Embryonic facial prominence (tissue), 1 donor: ENCODE results near the gene PRKAR1B.
"Not testable (repeated sequence)": the region's sequence is repeated elsewhere in the genome, so short reads cannot be mapped to it uniquely, and the experiment has no call there.

ENCODE experiments used
- DNase-seq: peaks from one replicate; pipeline ENCODE4 v3.0.0-alpha.2; 2016; ENCODE audit errors: extremely low spot score

PRKAR1B gene

DNA sequence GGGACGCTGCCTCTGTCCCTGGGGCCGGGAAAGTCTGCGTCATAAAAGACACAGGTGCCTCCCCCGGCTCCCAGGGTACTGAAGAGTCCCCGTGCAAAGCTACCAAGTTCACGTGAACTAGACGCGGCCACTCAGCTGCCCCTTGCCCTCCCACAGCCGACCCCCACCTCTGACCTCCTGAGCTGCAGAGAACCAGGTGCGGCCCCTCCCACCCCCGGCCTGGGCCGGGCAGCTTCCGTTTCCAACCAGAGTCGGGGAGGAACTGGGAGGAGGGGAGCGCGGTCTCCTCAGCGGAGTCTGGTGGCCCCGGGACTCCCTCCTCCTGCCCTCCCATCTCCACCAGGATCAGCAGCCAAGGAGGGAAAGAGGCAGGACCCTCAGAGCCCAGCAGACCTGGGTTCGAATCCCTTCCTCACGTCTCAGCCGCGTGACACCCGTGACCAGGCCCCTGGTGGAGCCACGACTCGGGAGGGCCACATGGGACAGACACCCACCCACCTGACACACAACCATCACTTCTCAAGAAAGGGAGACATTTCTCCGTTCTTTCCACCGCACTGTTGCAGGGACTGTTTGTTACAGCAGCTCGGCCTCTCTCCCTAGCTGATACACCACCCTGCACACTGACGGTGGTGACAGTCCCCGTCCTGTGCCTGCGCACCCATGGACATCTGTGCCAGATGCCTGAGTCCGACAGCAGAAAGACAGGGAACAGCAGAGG, 170.1 kb downstream of the PRKAR1B start:
- DNase-seq = no peak

GRCh38 chr7:556291-556826, 170.7 kb downstream of the PRKAR1B start:
- no peak for DNase-seq

- no peak for DNase-seq
Observed at GRCh38 chr7:555551-556160, 171.4 kb downstream of the PRKAR1B start.

DNA sequence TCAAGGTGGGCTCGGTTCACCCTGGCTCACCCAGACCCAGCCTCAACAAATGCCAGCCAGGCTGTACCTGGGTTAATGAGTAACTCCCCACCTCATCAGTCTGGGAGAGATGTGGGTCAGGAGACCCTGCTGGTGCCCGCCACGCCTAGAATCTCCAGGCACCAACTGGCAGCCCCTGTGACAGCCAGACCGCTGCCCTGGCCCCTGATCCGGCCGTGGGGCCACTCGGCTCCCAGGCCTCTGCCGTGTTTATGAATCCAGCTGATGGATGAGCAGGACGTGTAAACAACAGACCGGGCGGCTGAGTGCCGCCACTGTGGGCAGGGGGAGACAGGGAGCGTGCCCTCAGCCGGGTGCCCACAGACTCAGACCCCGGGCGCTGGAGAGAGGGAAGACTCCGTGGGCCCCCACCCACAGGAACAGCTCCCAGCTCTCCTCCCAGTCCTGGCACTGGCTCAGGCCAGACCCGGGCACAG, 173.4 kb downstream of the PRKAR1B start:
- no peak for DNase-seq

DNA sequence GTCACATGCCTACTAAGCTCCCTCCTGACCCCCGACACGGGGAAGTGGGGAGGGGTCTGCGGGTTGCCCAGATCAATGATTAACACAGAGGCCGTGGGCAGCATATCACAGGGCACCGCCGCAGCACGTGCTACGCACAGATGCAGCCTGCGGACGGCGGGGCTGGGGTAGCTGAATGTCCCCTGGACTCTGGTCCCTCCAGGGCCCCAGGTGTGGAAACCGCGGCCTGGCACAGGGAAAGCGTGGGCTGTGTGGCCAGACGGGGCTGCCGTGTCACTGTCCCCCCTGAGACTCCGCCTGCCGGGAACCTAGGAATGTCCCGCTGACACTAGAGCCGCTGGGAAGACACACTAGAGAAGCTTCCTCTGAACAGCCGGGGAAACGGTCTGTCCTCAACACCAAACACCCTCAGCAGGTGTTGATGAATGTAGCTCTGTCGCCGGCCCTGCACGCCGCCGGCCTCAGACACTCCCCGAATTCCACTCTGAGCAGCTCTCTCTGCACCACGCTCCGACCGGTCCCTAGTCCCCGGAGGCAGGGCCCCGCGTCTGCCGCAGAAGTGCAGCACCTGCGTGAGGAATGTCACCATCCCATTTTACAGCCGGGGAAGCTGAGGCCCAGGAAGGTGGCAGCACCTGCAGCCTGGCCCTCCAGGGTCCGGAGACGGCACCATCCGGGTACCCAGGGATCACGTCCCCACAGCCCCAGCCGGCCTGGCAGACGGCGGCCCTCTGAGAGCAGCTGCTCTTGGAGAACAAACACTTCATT, 174.0 kb downstream of the PRKAR1B start:
- DNase-seq = no peak

- not testable (repeated sequence) for DNase-seq
Observed at GRCh38 chr7:552151-552867, 174.8 kb downstream of the PRKAR1B start.

GRCh38 chr7:551615-551970, 175.5 kb downstream of the PRKAR1B start:
- DNase-seq = not testable (repeated sequence)

- no peak for DNase-seq
Observed at GRCh38 chr7:550881-551614, 176.0 kb downstream of the PRKAR1B start.

- no peak for DNase-seq
Observed at GRCh38 chr7:549891-550625, 177.0 kb downstream of the PRKAR1B start.

- no peak for DNase-seq
Observed at GRCh38 chr7:549066-549890, 177.8 kb downstream of the PRKAR1B start.

DNA sequence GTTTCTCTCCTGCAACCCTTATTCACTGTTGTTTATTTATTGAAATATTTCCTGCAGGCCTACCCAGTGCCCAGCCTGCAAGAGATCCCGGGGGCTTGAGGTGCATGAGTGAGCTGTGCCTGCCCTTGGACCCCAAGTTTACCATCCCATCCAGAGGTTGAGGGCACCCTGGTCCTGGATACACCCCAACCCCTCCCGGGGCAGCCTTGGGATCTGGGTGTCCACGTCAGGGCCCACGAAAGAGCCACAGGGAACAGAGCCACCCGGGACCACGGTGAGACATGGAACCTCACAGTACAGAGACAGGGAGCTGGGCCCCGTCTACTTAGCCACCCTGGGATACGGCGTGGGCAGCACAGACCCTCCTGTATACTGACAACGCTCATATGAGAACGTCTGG, 178.7 kb downstream of the PRKAR1B start:
- DNase-seq = no peak

GRCh38 chr7:545470-545869, 181.6 kb downstream of the PRKAR1B start:
- DNase-seq = no peak

- no peak for DNase-seq
Observed at GRCh38 chr7:544338-545221, 182.5 kb downstream of the PRKAR1B start.

- DNase-seq = no peak
Observed at GRCh38 chr7:543501-544337, 183.4 kb downstream of the PRKAR1B start.

DNA sequence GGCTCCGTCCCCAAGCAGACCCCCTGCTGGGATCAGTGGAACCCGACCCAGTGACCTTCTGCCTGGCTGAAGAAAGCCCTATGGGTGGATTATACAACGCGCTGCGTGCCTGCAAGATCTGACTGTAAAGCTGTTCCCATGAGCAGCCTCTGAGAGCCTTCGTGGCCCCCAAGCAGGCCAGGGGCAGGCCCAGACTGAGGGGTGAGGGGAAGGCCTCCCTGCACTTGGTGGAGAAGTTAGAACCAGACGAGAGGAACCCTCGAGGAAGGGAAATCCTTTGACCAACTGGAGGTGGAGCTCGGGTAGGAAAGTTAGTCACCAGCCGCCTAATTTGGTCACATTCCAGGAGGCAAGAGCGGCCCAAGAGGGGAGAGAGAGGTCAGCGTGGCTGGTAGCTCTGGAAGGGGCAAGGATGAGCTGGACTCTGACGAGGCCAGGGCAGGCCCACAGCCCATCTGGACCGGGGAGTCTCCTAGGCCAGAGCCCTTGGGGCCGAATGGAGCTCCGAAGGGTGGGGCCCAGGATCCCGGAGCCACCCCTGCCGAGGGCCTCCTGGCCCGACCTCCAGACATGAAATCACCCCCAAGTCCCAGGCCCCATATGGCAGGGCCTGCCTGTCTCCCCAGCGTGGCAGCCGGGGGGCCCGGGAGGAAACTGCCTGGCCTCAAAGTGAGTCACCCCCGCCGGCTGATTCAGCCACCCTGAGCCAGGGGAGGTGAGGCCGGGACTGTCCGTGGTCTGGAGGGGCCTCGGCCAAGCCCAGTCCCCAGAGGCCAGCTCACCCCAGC, 184.2 kb downstream of the PRKAR1B start:
- DNase-seq = no peak

GRCh38 chr7:542131-542712, 184.9 kb downstream of the PRKAR1B start:
- DNase-seq = no peak
